GM19328 (cell line): ENCODE results near the gene DFFB.

Experiments used
- ATAC-seq: cut with Tn5 transposase; IDR thresholded peaks from one replicate; pipeline ENCODE4 v1.9.1; 2021; ENCODE audit warnings: mild to moderate bottlenecking, moderate library complexity; ENCODE audit not compliant: unreplicated experiment

DFFB gene

DNA sequence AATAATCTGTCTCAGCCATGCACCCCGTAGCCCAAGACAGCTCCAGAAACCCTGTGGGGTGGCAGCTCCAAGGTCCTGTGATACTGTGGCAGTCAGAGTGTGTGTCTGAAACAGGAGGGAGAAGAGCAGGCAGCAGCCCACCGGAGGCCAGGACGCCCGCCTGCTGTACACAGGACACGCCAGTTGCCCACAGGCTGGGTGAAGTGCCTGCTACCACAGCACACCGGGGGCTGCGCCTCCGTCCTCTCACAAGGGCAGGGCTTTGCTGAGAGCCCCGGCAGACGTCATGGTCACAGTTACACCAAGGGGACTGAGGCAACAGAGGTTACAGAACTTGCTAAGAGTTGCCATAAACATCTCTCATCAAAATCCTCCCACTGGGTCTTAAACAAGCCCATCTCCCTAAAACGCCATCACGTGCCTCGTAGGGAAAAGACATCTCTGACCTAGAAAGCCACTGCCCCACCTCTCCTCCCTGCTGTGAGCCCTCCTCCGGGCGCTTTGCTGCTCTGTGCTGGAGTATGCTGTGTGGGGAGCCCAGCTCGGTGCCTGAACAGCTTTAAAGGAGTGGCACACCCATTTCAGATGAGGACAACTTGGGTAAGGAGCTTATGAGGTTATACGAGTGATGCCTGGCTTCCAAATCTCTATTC, 37.5 kb downstream of the DFFB start:
- no peak for ATAC-seq

DNA sequence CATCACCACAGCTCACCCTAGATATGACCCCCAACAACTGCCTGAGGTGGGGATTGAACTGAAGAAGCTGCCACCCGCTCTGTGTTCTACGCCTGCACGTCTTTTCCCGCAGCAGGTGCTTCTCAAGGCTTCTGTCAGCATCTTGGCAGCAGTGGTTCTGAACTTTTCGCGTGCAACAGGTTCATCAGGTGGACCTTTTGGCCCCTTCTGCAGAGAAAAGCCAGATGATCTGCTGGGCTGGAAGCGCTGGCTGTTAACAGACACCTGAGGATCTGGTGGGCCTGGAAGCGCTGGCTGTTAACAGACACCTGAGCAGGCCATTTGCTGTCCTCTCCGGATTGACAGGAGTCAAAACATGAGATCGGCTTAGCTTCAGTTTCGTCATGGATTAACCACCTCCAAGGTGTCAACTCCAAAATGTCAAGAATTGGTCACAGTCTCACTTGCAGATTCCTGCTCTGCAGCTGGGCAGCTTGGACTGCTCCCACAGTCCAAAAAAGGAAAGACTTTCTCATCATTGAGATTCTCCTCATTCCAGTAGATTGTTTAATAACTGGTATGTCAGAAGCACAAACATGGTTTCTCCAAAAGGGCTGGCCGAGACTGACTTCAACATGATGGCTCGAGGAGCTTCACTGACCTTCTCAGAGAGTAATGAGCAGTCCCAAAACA, 38.1 kb downstream of the DFFB start:
- ATAC-seq = no peak

DNA sequence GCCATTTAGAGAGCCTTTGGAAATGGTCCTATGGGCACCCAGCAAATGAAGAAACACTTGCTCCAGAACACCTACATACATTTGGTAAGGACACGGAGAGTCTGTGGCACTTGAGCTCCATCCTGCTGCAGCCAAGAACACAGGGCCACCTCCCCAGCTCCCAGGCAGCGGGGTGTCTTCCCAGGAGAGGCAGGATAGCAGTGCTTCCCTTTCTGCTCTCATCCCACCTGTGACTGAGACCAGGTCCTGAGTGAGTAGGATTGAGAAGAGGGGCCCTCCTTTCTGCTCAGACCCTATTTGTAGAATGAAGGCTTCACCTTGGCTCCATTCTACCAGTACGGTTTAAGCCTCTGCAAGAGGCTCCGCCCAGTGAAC, 38.7 kb downstream of the DFFB start:
- ATAC-seq = no peak

DNA sequence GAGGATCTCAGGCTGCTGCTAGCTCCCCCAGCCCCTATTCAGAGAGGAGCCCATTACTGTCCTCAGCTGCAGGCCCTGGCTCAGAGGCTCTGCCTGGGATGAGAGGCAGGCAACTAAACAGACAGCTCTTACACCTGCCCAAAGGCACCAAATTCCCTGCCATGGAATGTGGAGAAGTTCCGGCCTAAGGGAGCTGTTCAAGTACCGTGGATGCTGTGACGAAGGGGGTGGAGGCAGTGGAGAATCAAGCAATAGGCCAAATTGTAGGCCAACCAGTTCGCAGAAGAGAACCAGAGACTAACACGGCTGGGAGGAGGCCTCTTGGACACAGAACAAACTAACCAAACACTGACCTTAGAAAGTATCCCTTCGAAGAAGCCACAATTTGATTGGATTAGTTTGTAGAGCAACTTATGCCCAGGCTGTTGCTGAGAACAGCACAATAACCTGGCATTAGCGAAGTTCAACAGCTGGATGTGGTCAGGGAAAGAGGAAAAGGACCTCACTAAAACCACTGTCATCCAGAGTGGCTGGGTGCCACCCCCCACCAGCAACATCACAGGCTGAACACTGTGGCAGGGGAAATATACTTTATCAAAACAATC, 39.2 kb downstream of the DFFB start:
- ATAC-seq = no peak

DNA sequence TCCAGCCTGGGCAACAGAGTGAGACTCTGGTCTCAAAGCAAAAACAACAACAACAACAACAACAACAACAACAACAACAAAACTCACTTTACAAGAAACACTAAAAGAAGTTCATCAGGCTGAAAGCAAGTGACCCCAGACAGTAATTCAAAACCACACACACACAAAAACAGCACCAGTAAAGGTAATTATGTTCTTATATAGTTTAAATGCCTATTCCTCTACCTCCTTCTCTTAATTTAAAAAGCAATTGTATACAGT, 41.1 kb downstream of the DFFB start:
- ATAC-seq = no peak

DNA sequence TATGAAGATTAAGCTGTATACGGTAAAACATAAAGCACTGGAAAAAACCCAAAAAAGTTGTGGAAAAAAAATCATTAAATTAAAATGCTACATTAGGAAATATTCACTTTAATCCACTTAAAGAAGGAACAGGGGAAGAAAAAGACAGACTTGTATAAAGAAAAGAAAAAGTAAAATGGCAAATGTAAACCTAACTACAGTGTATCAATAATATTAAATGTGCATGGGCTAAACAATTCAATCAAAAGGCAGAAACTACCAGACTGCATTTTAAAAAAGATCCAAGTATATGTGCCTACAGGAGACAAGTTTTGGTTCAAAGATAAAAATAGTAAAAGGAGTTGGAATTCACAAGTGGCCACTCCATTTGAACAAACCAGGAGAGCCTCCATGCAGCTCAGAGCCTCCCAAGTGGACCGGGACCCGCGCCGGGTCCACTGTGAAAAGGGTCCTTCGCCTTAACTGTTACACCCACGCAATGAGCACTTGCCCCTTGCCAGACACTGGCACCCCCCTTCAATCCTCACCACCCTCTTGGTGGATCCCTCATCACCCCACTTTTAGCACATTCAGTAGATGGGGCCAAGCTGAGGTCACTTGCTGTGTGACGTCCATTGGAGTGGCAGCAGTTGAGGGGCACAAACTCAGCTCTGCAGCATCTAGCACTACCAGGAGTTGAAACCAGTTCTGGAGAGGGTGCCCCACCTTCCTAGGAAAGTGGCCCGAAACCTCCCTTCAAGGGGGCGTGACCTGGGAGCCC, 41.9 kb downstream of the DFFB start:
- no peak for ATAC-seq

DNA sequence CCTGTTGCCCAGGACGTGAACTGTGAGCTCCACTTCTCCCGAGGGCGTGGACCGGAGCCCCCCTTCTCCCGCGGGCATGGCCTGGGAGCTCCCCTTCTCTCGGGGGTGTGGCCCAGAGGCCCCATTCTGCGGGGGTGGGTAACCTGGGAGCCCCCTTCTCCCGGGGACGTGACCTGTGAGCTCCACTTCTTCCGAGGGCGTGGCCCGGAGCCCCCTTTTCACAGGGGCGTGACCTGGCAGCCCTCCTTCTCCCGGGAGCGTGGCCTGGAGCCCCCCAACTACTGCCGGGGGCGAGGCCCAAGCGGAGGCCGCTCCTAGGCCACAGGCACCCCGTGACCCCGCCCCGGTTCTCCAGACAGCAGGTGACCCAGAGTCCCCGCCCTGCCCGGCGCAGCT, 42.5 kb downstream of the DFFB start:
- ATAC-seq = peak; percentile 2

DNA sequence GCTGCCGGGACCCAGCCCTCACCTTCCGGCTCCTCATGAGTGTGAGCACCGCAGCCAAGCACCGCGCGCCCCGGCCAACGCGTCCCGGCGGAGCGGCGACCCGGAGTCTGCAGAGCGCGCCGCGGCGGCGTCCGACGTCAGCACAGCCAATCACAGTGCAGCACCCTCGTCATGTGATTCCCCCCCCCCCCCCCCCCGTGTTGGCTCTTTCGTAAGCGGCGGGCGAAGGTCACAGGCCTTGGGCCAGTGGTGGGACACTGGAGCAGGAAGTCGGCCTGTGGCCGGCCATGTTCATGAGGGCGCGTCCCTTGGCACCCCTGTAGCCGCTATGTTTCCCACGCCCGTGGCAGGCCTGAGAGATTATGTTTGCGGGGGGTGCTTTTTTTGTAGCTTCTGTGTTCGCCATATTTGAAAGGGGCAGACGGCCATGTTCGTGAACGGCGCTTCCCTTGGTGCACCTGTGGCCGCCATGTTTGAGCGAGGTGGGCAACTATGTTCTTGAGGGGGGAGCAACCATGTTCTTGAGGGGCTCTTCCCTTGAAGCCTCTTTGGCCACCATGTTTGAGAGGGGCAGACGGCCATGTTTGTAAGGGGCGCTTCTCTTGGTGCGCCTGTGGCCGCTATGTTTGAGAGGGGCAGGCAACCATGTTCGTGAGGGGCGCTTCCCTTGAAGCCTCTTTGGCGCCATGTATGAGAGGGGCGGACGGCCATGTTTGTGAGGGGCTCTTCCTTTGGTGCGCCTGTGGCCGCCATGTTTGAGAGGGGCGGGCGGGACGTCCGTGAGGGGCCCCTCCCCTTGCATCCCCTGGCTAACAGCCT, 43.1 kb downstream of the DFFB start, which contains the start of gene C1orf174:
Gene C1orf174, minus strand, starts transcription at position 123 of the 819 bp plus-strand sequence. Its CDS starts 86 bp downstream, at position 37.
- peak; percentile 68 for ATAC-seq

DNA sequence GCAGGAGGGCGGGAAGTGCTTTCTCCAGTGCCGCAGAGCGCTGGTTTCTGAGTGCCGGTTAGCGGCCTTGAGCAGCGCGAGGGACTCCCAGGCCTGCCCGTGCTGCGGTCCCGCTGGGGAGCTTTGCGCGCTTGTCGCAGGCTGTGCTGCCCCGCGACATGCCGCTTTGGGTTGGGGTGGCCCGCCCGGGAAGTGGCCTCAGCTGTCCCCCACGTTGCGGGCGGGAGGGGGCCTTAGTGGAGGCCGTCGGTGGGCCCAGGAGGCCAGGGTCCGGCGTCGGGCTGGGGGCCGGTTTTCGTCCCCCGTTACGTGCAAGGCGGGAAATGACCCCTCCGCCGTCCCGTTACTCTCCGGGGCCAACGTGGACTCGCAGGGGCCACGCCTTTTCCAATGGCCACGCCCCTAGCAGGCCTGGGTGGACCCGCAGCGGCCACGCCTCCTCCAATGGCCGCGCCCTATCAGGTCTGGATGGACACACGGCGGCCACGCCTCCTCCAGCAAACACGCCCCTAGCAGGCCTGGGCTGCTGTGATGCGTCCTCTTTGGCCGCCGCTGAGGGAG, 43.8 kb downstream of the DFFB start:
- peak; percentile 49 for ATAC-seq

DNA sequence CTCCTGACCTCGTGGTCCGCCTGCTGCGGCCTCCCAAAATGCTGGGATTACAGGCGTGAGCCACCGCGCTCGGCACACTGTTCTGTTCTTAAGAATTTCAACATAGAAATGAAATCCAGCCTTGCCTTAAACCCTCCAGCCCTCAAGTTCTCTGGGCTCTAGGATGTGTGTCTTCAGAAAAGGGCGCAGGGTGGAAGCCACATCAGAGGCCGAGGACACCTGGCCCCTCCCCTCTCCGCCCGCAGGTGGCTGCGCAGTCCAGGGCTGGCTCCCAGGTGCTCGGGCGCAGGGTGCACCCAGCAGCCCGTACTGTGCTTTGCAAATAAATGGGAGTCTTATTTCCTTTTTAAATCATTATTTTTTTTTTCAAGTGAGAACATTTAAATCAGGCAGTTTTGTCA, 44.8 kb downstream of the DFFB start:
- ATAC-seq = no peak

DNA sequence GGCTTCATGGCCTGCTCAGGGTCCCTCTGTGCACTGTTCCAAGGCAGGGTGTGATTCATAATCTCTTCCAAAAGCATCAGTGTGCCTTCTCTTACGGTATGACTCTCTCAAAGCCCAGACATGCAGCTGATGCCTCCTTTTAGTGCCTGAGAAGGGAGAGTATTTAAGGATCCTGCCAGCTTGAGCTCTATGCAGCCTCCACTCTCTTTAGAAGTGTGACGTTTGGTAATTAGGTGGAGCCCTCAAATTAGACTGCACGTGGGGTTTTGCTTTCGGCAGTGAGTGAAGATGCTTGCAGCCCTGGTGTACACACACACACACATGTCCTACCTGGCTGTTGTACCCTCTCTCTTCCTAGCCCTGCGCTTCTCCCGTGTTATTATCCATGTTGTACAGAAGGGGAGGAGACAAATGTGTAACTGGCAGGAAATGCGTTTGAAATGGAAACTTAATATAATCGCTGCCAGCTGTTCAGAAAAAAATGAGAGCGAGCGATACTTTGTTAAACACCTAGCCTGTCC, 45.4 kb downstream of the DFFB start:
- ATAC-seq = no peak

DNA sequence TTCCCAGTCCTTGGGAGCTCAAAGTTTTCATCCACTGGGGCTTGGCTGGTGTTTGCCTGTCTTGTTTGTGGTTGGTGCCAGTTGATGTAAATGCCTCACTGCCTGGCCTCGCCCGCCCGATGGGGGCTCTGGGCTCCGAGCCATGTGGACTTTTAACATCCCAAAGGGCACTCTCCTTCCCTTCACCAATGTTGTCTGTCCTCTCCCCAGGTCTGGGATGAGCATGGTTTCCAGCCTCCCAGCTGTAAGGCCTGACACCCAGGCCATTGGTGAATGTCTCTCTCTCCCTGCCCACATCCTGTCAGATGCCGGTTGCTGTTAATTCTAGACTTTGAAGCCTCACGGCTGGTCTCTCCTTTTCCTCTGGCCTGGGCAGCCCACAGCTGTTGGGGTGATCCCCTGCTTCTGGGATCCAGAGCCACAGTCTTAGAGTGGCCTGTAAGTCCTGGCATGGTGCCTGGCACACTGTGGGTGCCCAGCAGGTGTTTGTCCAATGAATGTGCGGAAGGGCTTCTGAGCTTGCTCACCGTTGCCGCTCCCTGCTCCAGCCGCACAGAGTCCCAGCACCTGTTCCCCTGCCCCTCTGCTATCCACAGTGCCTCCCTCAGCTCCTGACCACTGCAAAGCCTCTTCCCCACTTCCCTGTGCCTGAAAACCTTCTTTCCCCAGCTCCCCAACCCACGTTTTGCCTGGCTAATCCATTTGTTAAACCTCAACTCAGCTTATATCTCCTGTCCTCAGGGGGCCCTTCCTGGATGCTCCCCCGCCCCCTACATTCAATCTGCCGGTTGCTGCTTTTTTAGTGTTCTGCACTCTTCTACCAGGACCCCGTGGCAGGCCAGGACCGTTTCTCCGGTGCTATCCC, 46.1 kb downstream of the DFFB start:
- ATAC-seq = no peak

DNA sequence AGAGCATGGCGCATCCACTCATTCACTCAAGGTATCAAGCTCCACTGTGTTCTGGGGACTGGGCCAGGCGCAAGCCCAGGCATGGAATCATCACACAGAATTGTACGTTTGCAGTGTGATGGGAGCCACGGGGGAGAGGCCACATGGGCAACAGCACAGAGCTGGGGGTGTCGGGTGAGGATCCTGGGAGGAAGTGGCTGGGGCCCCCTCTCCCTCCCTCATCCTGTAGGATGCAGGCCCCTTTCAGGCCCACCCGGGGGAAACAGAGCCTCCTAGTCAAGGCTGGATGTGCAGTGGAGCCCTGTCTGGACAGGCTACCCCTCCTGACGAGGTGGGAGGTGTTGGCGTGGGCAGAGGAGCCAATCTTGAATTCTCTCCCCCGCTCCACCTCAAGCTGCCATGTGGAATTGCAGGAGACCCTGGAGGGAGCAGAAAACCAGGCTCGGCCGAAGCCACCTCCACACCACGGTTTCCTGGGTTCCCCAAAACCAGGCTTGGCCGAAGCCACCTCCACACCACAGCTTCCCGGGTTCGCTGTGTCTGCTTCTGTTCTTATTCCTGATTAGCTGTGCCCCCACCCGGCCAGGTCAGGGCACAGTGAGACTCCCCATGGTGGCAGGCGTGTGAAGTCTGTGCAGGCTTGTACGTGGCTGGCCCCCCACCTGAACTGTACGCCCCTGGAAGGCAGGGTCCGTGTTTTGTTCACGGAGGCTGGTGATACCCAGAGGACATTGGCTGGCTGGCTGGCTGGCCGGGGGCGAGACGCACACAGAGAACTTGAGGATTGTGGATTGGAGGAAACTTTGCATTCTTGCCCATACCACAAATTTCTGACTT, 46.9 kb downstream of the DFFB start:
- no peak for ATAC-seq

DNA sequence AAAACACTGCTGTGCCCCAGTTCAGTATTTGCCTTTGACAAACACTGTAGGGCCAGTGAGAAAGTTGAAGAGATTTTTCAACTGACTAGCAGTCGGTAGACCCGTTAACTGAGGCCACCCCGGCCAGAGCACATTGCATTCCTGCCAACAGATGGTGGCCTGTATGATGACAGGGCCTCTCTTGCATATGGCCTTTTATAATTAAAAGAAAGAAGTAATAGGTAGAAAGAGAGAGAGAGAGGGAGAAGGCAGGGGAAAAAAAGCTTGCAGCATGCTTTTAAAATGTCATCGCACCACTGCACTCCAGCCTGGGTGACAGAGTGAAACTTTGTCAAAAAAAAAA, 47.5 kb downstream of the DFFB start:
- ATAC-seq = no peak

DNA sequence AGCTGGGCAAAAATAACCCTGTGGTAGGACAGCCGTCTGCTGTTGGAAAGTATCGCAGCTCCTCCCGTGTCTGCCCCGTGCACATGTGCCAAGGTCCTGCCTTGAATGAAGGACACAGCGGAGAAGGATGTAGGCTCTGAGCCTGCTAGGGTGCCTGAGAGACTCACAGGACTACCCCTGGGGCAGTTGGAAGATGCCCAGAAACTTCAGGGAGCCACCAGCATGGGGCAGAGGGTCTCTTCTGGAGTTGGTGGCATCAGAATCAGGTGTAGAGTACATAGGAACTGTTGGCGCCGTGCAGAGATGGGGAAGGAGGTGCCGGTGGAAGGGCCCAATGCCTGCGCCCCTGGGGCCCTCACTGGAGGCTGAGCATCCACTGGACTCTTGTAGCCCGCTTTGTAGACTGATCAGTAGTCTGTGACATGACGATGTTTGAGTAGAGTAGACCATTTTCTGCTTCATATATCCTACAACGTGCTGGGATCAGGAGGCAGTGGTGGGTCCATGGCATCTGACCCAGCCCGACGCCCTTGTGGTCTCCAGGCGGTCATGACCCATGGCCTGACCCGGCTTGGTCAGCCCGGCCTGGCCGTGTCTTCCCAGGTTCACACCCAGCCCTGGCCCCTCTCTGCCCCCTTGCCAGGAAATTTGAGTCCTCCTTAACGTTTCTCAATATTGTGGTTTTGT, 48.1 kb downstream of the DFFB start:
- no peak for ATAC-seq

DNA sequence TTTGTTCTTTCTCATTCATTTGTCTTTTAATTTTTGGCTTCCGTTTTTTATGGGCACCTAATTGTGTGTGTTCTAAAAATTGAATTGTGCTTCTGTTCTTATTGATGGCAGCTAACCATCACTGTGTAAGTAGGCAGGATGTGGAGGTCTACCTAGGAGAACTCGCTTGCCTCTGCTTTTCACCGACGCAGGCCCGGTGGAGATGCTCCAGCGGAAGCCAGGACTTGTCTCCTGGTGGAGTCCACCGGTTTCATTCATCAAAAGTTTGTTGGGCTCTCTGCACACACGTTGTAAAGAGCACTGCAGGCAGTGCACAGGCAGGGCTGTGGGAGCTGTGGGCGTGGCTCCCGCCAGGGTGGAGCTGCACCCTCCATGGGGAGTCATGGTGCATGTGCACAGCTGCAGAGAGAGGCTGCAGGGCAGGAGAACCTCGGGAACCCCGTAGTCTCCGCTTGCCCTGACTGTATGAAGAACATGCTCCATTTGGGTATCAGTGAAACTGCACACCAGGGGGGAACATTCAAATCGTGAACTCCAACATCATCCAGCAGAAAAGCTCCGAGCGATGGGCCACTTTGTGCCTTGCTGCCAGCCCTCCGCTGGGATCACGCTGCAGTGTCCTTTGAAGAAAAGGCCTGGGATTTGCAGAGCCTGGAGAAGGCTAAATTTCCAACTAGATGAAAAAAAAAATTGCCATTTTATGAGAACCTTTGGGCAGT, 48.8 kb downstream of the DFFB start:
- ATAC-seq = no peak

DNA sequence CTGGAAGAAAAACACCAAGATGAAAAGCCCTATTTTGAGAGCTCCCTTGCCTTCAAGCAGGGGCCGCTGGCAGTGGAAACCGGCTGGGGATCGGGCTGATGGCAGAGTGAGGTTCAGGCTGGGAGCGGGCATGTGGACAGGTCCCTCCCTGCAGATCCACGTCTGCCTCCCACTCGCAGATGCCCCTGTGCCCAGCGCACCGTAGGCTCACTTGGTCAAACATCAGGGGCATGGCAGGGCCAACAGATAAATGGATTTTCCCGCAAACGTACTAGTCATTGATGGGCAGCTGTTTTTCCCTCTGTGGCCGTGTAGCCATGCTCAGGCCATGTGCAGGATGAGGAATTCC, 49.4 kb downstream of the DFFB start:
- ATAC-seq = no peak
